HG02571 (cell line): ENCODE measurements around the gene KLRF1.
"Not testable (repeated sequence)": the region's sequence is repeated elsewhere in the genome, so short reads cannot be mapped to it uniquely, and the experiment has no call there.

Experiments used
- ATAC-seq: cut with Tn5 transposase; IDR thresholded peaks from one replicate; pipeline ENCODE4 v1.9.1; 2021; ENCODE audit warnings: mild to moderate bottlenecking, moderate library complexity; ENCODE audit not compliant: unreplicated experiment

The KLRF1 gene

GRCh38 chr12:9869307-9870161 lies 42.3 kb downstream of the KLRF1 start, which contains the start of gene CLEC2B:
Gene CLEC2B (minus strand): TSS chr12:9869354.
- no peak for ATAC-seq

DNA sequence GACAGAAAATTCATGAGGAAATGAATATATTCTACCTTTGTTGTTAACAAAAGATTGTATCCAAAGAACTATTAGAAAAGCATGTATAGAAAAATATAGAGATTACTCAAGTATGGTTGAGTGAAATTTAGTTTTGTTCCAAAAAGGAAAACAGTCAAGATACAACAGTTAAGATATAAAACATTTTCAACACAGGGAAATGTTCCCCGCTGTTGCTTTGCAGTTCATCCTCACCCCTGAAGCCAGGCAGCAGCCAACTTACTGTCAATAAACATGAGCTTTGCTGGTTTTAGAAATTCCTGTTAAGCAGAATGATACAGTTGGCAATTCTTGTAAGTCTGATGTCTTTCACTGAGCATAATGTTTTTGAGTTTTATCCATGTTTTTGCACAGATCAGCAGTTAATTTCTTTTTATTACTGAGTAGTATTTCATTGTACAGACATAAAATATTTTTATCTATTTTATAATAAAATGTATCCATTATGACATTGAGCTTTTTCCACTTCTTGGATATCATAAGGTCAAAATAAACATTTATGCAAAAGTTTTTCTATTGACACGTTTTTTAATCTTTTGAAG lies 43.1 kb downstream of the KLRF1 start:
- no peak for ATAC-seq

GRCh38 chr12:9872162-9872561 lies 44.9 kb downstream of the KLRF1 start:
- no peak for ATAC-seq

DNA sequence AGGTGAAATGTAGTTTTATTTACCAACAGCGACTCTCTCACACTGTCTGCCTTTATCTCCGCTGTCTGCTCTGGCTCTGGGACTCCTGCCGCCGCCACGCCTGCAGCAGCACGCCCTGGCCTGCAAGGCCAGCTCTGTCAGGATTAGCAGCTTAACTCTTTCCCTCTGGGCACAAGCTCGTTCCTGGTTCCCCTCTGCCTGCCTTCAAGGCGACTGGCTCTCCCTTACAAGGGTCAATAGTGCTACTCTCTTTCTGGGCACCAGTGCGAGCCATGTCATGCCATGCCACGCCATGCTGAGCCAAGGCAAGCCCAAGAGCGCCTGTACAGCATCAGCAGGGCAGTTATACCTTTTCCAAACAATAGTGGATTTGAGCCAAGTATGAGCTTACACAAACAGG lies 45.5 kb downstream of the KLRF1 start:
- ATAC-seq: no peak

DNA sequence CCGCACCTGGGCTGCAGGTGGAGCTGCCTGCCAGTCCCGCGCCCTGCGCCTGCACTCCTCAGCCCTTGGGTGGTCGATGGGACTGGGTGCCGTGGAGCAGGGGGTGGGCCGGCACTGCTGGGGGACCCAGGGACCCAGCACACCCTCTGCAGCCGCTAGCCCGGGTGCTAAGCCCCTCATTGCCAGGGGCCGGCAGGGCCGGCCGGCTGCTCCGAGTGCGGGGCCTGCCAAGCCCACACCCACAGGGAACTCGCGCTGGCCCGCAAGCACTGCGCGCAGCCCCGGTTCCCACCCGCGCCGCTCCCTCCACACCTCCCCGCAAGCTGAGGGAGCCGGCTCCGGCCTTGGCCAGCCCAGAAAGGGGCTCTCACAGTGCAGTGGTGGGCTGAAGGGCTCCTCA lies 48.8 kb downstream of the KLRF1 start:
- ATAC-seq: not testable (repeated sequence)

- ATAC-seq: no peak
Measured at GRCh38 chr12:9880532-9881078, 53.3 kb downstream of the KLRF1 start.

GRCh38 chr12:9881246-9881645 lies 54.0 kb downstream of the KLRF1 start, which contains the start of gene KLRF2:
Gene KLRF2 (plus strand): TSS chr12:9881489. CDS start chr12:9881596, 107 bp downstream.
- no peak for ATAC-seq

DNA sequence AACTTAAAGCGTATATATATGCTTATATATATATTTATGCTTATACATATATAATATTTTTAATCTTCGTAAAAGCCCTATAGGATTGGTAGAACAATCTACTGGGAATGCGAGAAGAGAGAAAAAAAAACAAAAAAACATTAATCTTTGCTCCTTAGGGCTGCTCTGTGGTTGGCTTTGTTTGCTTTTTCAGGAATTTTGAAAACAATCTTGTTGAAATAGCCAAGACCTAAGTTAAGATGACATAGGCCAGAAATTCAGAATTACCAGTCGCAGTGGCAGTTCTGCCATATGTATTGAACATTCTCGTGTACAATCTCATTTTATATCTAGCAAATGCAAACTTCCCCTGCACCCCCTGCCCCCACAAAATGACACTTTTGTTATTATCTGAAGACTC lies 54.7 kb downstream of the KLRF1 start:
- no peak for ATAC-seq

GRCh38 chr12:9883175-9883574 lies 55.9 kb downstream of the KLRF1 start:
- ATAC-seq: no peak

DNA sequence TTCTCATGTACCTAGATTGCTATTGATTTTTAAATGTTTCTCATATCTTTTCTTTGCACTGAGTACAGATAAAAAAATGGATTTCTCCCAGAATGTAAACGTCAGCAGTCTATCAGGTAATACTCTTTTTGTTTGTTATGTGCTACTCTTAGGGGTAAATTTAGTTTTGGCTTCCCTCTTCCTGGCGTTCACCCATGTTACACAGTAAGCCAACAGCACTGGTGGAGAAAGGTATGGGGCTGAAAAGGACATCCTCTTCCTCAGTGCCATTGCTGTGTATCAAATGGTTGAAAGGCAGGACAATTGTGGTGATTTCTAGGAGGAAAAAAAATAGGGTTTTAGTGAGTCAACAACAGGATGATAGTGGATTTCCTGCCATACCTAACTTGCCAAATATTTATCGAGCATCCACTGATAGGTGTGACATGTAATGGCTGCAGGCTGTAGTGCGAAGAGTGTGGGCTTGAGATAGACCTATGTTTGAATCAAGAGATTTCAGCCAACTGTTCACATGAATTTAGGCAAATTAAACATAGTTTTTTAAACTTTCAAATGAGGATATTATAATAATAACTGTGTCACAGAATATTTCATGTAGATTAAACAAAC lies 61.5 kb downstream of the KLRF1 start:
- no peak for ATAC-seq
